ENCODE measurements around the gene TRIM24. TPM values are rescaled to one million over a fixed set of nuclear protein-coding genes. Genes with fewer than 3 reads are reported as not detected.
"Not testable (repeated sequence)": the region's sequence is repeated elsewhere in the genome, so short reads cannot be mapped to it uniquely, and the experiment has no call there.

The TRIM24 gene
- total RNA-seq (2012; rRNA removed): 5.7 and 5.8 TPM in 2 replicates

DNA sequence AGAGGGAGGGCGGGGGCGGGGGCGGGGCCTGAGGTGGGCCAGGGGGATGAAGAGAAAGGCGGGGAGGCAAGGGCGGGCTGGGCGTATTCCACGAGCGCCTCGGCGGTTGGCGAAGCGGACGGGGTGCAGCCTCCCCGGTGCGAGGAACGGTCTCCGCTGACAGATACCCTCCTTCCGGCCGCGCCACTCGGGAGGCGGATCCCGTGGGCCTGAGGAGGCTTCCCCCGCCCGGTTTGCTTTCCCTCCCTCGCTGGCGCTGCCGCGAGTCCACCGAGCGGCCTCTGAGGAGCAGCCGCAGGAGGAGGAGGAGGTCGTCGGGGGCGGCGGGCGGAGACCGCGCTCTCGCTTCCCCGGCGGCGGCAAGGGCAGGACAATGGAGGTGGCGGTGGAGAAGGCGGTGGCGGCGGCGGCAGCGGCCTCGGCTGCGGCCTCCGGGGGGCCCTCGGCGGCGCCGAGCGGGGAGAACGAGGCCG, at the start of gene TRIM24:
Gene TRIM24, plus strand, starts transcription at position 84 of the 473 bp plus-strand sequence. Its CDS starts 290 bp downstream, at position 374.
- Histone ChIP-seq H3K4me1 (ENCODE audit: control insufficient read depth, insufficient read depth, low read length) (peaks cover 4% of the 10 kb centered on the region), H3K27me3 (ENCODE audit: control insufficient read depth, insufficient read depth, low read length) (no peaks in the 10 kb centered on the region), H3K36me3 (ENCODE audit: insufficient read depth, low read length) (no peaks in the 10 kb centered on the region), H3K9me3 (replicated peaks; ENCODE audit: low read length) (no peaks in the 10 kb centered on the region), H3K4me2 (ENCODE audit: low read length) (peak within 1 kb of the TSS; percentile 92), H3K9ac (ENCODE audit: low read depth, low read length) (peak within 1 kb of the TSS; percentile 89), H3K4me3 (ENCODE audit: low read length) (peak within 1 kb of the TSS; percentile 82)

GRCh38 chr7:138412077-138412476, 48.0 kb upstream of the TRIM24 start:
- H3K4me1 ChIP-seq (ENCODE audit: control insufficient read depth, insufficient read depth, low read length); H3K4me2 ChIP-seq (ENCODE audit: low read length); H3K9me3 ChIP-seq (replicated peaks; ENCODE audit: low read length); H3K9ac ChIP-seq (ENCODE audit: low read depth, low read length); H3K27me3 ChIP-seq (ENCODE audit: control insufficient read depth, insufficient read depth, low read length); H3K4me3 ChIP-seq (ENCODE audit: low read length); H3K36me3 ChIP-seq (ENCODE audit: insufficient read depth, low read length): not testable (repeated sequence)

- not testable (repeated sequence) for H3K4me1 ChIP-seq (ENCODE audit: control insufficient read depth, insufficient read depth, low read length); H3K36me3 ChIP-seq (ENCODE audit: insufficient read depth, low read length); H3K9ac ChIP-seq (ENCODE audit: low read depth, low read length); H3K4me3 ChIP-seq (ENCODE audit: low read length); H3K27me3 ChIP-seq (ENCODE audit: control insufficient read depth, insufficient read depth, low read length); H3K4me2 ChIP-seq (ENCODE audit: low read length); H3K9me3 ChIP-seq (replicated peaks; ENCODE audit: low read length)
These were observed 47.1 kb upstream of the TRIM24 start for GRCh38 chr7:138412921-138413320.

DNA sequence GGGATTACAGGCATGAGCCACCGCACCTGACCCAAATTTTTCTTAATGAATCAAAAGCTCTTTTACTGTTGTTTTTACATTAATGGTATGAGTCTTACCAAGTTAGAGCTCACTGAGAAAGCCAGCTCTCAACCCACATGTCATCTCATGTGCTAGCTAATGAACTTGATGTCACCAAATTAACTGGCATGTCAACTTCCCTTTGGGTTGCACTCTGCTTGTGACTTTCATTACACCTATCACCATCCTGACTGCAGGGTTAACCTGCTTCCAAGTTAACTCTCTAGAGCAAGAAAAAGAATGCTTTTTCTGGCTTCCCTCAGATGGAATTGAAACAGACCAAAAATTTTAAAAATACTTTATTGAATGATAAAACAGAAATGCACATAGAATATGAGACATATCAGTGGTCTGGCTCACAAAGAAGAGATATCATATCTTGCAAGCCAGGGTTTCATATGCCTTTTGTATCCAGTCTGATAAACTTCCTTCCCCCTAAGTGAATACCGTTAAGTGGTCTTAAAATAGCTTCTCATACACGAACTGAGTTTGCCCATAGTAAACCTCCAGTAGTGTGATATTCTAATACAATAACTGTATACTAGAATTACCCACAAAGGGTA, 42.9 kb upstream of the TRIM24 start:
- H3K4me1 ChIP-seq (ENCODE audit: control insufficient read depth, insufficient read depth, low read length): no peaks in the 10 kb centered on the region
- no peak overlapping the region for H3K9ac ChIP-seq (ENCODE audit: low read depth, low read length)
- H3K36me3 ChIP-seq (ENCODE audit: insufficient read depth, low read length): no peaks in the 10 kb centered on the region
- H3K9me3 ChIP-seq (replicated peaks; ENCODE audit: low read length): no peaks in the 10 kb centered on the region
- H3K4me2 ChIP-seq (ENCODE audit: low read length): no peak overlapping the region
- no peaks in the 10 kb centered on the region for H3K27me3 ChIP-seq (ENCODE audit: control insufficient read depth, insufficient read depth, low read length)
- no peak overlapping the region for H3K4me3 ChIP-seq (ENCODE audit: low read length)

GRCh38 chr7:138417764-138418163, 42.3 kb upstream of the TRIM24 start:
- H3K36me3 ChIP-seq (ENCODE audit: insufficient read depth, low read length): no peaks in the 10 kb centered on the region
- H3K9me3 ChIP-seq (replicated peaks; ENCODE audit: low read length): no peaks in the 10 kb centered on the region
- no peak overlapping the region for H3K4me2 ChIP-seq (ENCODE audit: low read length)
- no peak overlapping the region for H3K4me3 ChIP-seq (ENCODE audit: low read length)
- H3K4me1 ChIP-seq (ENCODE audit: control insufficient read depth, insufficient read depth, low read length): no peaks in the 10 kb centered on the region
- H3K27me3 ChIP-seq (ENCODE audit: control insufficient read depth, insufficient read depth, low read length): no peaks in the 10 kb centered on the region
- H3K9ac ChIP-seq (ENCODE audit: low read depth, low read length): no peak overlapping the region

GRCh38 chr7:138418403-138418802, 41.7 kb upstream of the TRIM24 start:
- H3K27me3 ChIP-seq (ENCODE audit: control insufficient read depth, insufficient read depth, low read length); H3K4me2 ChIP-seq (ENCODE audit: low read length); H3K4me3 ChIP-seq (ENCODE audit: low read length); H3K9me3 ChIP-seq (replicated peaks; ENCODE audit: low read length); H3K36me3 ChIP-seq (ENCODE audit: insufficient read depth, low read length); H3K4me1 ChIP-seq (ENCODE audit: control insufficient read depth, insufficient read depth, low read length); H3K9ac ChIP-seq (ENCODE audit: low read depth, low read length): not testable (repeated sequence)

GRCh38 chr7:138425026-138425425, 35.0 kb upstream of the TRIM24 start:
- H3K36me3 ChIP-seq (ENCODE audit: insufficient read depth, low read length): no peaks in the 10 kb centered on the region
- H3K27me3 ChIP-seq (ENCODE audit: control insufficient read depth, insufficient read depth, low read length): no peaks in the 10 kb centered on the region
- no peak overlapping the region for H3K4me3 ChIP-seq (ENCODE audit: low read length)
- no peaks in the 10 kb centered on the region for H3K4me1 ChIP-seq (ENCODE audit: control insufficient read depth, insufficient read depth, low read length)
- no peak overlapping the region for H3K9ac ChIP-seq (ENCODE audit: low read depth, low read length)
- no peak overlapping the region for H3K4me2 ChIP-seq (ENCODE audit: low read length)
- peaks cover 4% of the 10 kb centered on the region for H3K9me3 ChIP-seq (replicated peaks; ENCODE audit: low read length)

- Histone ChIP-seq H3K9ac (ENCODE audit: low read depth, low read length) (no peak overlapping the region), H3K4me1 (ENCODE audit: control insufficient read depth, insufficient read depth, low read length) (no peaks in the 10 kb centered on the region), H3K9me3 (replicated peaks; ENCODE audit: low read length) (peaks cover 7% of the 10 kb centered on the region), H3K36me3 (ENCODE audit: insufficient read depth, low read length) (no peaks in the 10 kb centered on the region), H3K27me3 (ENCODE audit: control insufficient read depth, insufficient read depth, low read length) (no peaks in the 10 kb centered on the region), H3K4me2 (ENCODE audit: low read length) (no peak overlapping the region), H3K4me3 (ENCODE audit: low read length) (no peak overlapping the region)
These were observed 30.3 kb upstream of the TRIM24 start for GRCh38 chr7:138429577-138430250.

- Histone ChIP-seq H3K4me3 (ENCODE audit: low read length) (no peak overlapping the region), H3K4me1 (ENCODE audit: control insufficient read depth, insufficient read depth, low read length) (no peaks in the 10 kb centered on the region), H3K9me3 (replicated peaks; ENCODE audit: low read length) (peaks cover 7% of the 10 kb centered on the region), H3K27me3 (ENCODE audit: control insufficient read depth, insufficient read depth, low read length) (no peaks in the 10 kb centered on the region), H3K4me2 (ENCODE audit: low read length) (no peak overlapping the region), H3K36me3 (ENCODE audit: insufficient read depth, low read length) (no peaks in the 10 kb centered on the region), H3K9ac (ENCODE audit: low read depth, low read length) (no peak overlapping the region)
These were observed 28.5 kb upstream of the TRIM24 start for GRCh38 chr7:138431517-138431916.

GRCh38 chr7:138433583-138434443, 26.2 kb upstream of the TRIM24 start:
- H3K4me3 ChIP-seq (ENCODE audit: low read length): no peak overlapping the region
- H3K9ac ChIP-seq (ENCODE audit: low read depth, low read length): no peak overlapping the region
- no peaks in the 10 kb centered on the region for H3K27me3 ChIP-seq (ENCODE audit: control insufficient read depth, insufficient read depth, low read length)
- peaks cover 7% of the 10 kb centered on the region for H3K9me3 ChIP-seq (replicated peaks; ENCODE audit: low read length)
- H3K36me3 ChIP-seq (ENCODE audit: insufficient read depth, low read length): no peaks in the 10 kb centered on the region
- no peaks in the 10 kb centered on the region for H3K4me1 ChIP-seq (ENCODE audit: control insufficient read depth, insufficient read depth, low read length)
- H3K4me2 ChIP-seq (ENCODE audit: low read length): no peak overlapping the region

DNA sequence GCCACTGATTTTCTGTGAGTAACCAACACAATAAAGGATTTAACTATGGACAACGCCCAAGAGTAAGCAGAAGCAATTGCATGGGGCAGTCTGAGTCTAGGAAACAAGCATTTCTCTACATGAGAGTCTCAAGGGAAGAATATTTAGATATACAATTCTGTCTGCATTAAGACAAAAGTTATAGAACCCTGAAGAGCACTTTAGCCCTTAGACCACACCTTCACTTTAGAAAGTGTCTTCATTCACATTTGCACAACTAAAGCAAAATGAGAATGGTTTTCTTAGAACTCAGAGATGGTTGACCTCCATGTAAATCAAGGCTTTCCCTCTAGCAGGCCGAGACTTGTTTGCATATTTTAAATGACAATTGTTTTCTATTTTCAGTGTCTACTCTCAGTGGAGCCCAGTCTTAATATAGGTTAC, 25.5 kb upstream of the TRIM24 start:
- Histone ChIP-seq H3K9me3 (replicated peaks; ENCODE audit: low read length) (peaks cover 5% of the 10 kb centered on the region), H3K9ac (ENCODE audit: low read depth, low read length) (no peak overlapping the region), H3K4me2 (ENCODE audit: low read length) (no peak overlapping the region), H3K27me3 (ENCODE audit: control insufficient read depth, insufficient read depth, low read length) (no peaks in the 10 kb centered on the region), H3K4me1 (ENCODE audit: control insufficient read depth, insufficient read depth, low read length) (no peaks in the 10 kb centered on the region), H3K4me3 (ENCODE audit: low read length) (no peak overlapping the region), H3K36me3 (ENCODE audit: insufficient read depth, low read length) (no peaks in the 10 kb centered on the region)
